ENCODE results near the gene CAMK1D.

GRCh38 chr10:12322583-12323131 is 26.7 kb upstream of the CAMK1D start:
- TF ChIP-seq CTCF (conservative IDR thresholded peaks at IDR 0.05 in 1 of 2, IDR thresholded peaks at IDR 0.05 in 1 of 2; ENCODE audit: extremely low read depth in 1 of 2, insufficient read depth in 1 of 2, low read depth in 1 of 2, low read length in 2 of 2) (no peak), EZH2 (IDR thresholded peaks at IDR 0.05; ENCODE audit: borderline replicate concordance, low read length) (no peak)
